ENCODE data around the gene ASF1A. TPM values are rescaled to one million over a fixed set of nuclear protein-coding genes. Genes with fewer than 3 reads are reported as not detected.

ASF1A gene
- total RNA-seq, 2 experiments from 2014 or later: 37.3 to 46.0 TPM

DNA sequence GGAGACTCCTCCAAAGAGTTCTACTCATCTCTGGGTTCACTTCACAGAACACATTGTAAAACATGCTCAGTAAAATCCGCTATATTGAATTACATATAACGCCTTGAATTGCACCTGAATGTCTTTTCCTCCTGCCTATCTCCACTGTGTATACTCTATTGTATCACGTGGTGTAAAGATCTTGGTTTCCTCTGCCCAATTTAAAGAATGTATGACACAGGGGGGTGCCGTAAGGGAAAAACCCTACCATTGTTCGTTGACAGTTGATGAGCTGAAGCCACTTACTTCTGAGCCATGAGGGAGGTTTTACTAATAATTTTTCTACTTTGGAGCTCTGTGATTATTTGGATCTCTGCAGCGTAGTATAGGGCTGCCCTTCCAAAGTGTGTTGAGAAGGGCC is 6.0 kb downstream of the ASF1A start:
- no peak overlapping the region for H3K27ac ChIP-seq (ENCODE audit: low read depth, low read length, poor library complexity, severe bottlenecking)
- peaks cover 19% of the 10 kb centered on the region; the same call in 1 of the 2 replicates for H4K20me1 ChIP-seq (ENCODE audit: insufficient read depth, low read length)
- no peak for DNase-seq (ENCODE audit: low spot score)
- H3K79me2 ChIP-seq (ENCODE audit: insufficient read depth, low read depth, low read length): peaks cover 91% of the 10 kb centered on the region
- ChIA-PET POLR2A (no interaction called here), CTCF (ENCODE audit: unreplicated experiment) (no interaction called here)
- intact Hi-C loops (cut with micrococcal nuclease; ENCODE audit: unreplicated experiment): loop anchor here (10.0 kb wide), 1 partner anchor 545 kb away; no protein-coding TSS in a partner anchor
- peaks cover 44% of the 10 kb centered on the region for H3K4me1 ChIP-seq (ENCODE audit: insufficient read depth, low read length, poor library complexity, severe bottlenecking)
- H2AFZ ChIP-seq (ENCODE audit: low read length): no peak overlapping the region
- BruUV-seq (replicated peaks): no TSS peak
- H3K36me3 ChIP-seq (ENCODE audit: insufficient read depth, low read length): peaks cover 87% of the 10 kb centered on the region
- TF ChIP-seq, protein P1, sequence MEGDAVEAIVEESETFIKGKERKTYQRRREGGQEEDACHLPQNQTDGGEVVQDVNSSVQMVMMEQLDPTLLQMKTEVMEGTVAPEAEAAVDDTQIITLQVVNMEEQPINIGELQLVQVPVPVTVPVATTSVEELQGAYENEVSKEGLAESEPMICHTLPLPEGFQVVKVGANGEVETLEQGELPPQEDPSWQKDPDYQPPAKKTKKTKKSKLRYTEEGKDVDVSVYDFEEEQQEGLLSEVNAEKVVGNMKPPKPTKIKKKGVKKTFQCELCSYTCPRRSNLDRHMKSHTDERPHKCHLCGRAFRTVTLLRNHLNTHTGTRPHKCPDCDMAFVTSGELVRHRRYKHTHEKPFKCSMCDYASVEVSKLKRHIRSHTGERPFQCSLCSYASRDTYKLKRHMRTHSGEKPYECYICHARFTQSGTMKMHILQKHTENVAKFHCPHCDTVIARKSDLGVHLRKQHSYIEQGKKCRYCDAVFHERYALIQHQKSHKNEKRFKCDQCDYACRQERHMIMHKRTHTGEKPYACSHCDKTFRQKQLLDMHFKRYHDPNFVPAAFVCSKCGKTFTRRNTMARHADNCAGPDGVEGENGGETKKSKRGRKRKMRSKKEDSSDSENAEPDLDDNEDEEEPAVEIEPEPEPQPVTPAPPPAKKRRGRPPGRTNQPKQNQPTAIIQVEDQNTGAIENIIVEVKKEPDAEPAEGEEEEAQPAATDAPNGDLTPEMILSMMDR (conservative IDR thresholded peaks at IDR 0.05; ENCODE audit: low read length): no peak
- no peak for TF ChIP-seq EZH2phosphoT487 (IDR thresholded peaks at IDR 0.05; ENCODE audit: borderline replicate concordance, low read depth, low read length)
- no peaks in the 10 kb centered on the region for H3K9me3 ChIP-seq (ENCODE audit: low read length)
- no peak overlapping the region for H3K4me3 ChIP-seq (ENCODE audit: low read depth, low read length, poor library complexity, severe bottlenecking)
- no peaks in the 10 kb centered on the region for H3K9me2 ChIP-seq (ENCODE audit: insufficient read depth, low read length)
- peak overlapping the region; percentile 24 for H3K4me2 ChIP-seq (ENCODE audit: low read length)

DNA sequence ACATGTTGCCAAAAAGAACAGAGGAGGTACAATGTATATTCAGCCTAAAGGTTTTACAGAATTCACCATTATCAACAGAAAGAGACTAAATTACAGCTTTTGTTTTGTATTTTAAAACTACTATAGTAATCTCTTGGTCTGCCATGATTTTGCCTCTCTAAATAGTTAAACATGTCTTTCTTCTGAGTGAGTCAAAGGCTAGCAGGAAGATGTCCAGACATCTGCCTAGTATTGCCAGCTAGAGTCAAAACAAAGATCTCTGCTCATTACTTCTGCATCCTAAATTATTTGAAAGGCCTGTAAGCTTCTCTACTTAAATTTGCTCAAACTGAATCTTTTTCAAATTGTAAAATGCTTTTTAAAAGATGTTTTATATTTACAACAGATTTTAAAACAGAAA is 8.8 kb downstream of the ASF1A start:
- Histone ChIP-seq H2AFZ (ENCODE audit: low read length) (no peak overlapping the region), H3K4me3 (ENCODE audit: low read depth, low read length, poor library complexity, severe bottlenecking) (no peak overlapping the region), H3K27ac (ENCODE audit: low read depth, low read length, poor library complexity, severe bottlenecking) (no peak overlapping the region), H3K36me3 (ENCODE audit: insufficient read depth, low read length) (peaks cover 99% of the 10 kb centered on the region), H3K4me2 (ENCODE audit: low read length) (no peak overlapping the region), H3K79me2 (ENCODE audit: insufficient read depth, low read depth, low read length) (peaks cover 64% of the 10 kb centered on the region), H3K4me1 (ENCODE audit: insufficient read depth, low read length, poor library complexity, severe bottlenecking) (peaks cover 26% of the 10 kb centered on the region), H3K9me2 (ENCODE audit: insufficient read depth, low read length) (no peaks in the 10 kb centered on the region), H3K9me3 (ENCODE audit: low read length) (no peaks in the 10 kb centered on the region), H4K20me1 (ENCODE audit: insufficient read depth, low read length) (peaks cover 19% of the 10 kb centered on the region; the same call in 1 of the 2 replicates)
- intact Hi-C loops (cut with micrococcal nuclease; ENCODE audit: unreplicated experiment): no loop called here
- ChIA-PET POLR2A (interaction anchor here (0.7 kb wide), 1 partner anchor 247 kb away, joined by 5 read pairs; no protein-coding TSS in a partner anchor), CTCF (ENCODE audit: unreplicated experiment) (no interaction called here)
- TF ChIP-seq, protein P1 (conservative IDR thresholded peaks at IDR 0.05; ENCODE audit: low read length): no peak
- TF ChIP-seq EZH2phosphoT487 (IDR thresholded peaks at IDR 0.05; ENCODE audit: borderline replicate concordance, low read depth, low read length): no peak
- DNase-seq (ENCODE audit: low spot score): no peak
- BruUV-seq (replicated peaks): no TSS peak

DNA sequence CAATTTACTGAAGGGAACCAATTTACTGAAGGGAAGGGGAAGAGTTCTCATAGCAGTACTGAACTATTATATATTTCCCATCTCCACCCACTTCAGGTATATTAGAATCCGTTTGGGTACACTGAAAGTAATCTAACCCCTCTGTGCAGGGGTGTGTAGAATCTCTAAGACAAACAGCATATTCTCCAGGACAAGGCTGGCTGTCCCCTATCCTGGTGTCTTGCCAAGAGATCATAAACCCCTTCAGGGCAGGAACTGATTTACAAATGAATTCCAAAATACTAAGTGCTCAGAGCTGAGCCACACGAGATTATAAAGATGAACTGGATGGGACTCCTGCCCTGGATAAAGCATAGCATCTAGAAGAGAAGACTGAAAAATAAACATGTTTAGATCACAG is 9.2 kb downstream of the ASF1A start:
- Histone ChIP-seq H3K9me3 (ENCODE audit: low read length) (no peaks in the 10 kb centered on the region), H4K20me1 (ENCODE audit: insufficient read depth, low read length) (peaks cover 19% of the 10 kb centered on the region; the same call in 1 of the 2 replicates), H3K4me2 (ENCODE audit: low read length) (no peak overlapping the region), H3K9me2 (ENCODE audit: insufficient read depth, low read length) (no peaks in the 10 kb centered on the region), H2AFZ (ENCODE audit: low read length) (no peak overlapping the region), H3K79me2 (ENCODE audit: insufficient read depth, low read depth, low read length) (peaks cover 60% of the 10 kb centered on the region), H3K4me3 (ENCODE audit: low read depth, low read length, poor library complexity, severe bottlenecking) (no peak overlapping the region), H3K36me3 (ENCODE audit: insufficient read depth, low read length) (peaks cover 99% of the 10 kb centered on the region), H3K4me1 (ENCODE audit: insufficient read depth, low read length, poor library complexity, severe bottlenecking) (peaks cover 22% of the 10 kb centered on the region), H3K27ac (ENCODE audit: low read depth, low read length, poor library complexity, severe bottlenecking) (no peak overlapping the region)
- intact Hi-C loops (cut with micrococcal nuclease; ENCODE audit: unreplicated experiment): no loop called here
- CTCF ChIA-PET (ENCODE audit: unreplicated experiment): no interaction called here
- no peak for TF ChIP-seq EZH2phosphoT487 (IDR thresholded peaks at IDR 0.05; ENCODE audit: borderline replicate concordance, low read depth, low read length)
- TF ChIP-seq, protein P1 (conservative IDR thresholded peaks at IDR 0.05; ENCODE audit: low read length): no peak
- POLR2A ChIA-PET: no interaction called here
- no TSS peak for BruUV-seq (replicated peaks)
- DNase-seq (ENCODE audit: low spot score): no peak
